Stimulated activated memory B cell treated with anti-CD40 and anti-IgM and Interleukin-4, amounts not matched to agents 10 μg/mL and 1 μg/mL and 100 μg/mL, for 72 hours (primary cell): Measurements from ENCODE around the gene ETV3L.

Experiments used
- ATAC-seq: fragments of 150-1000 bp; cut with Tn5 transposase; 2 replicates; pipeline ENCODE4 v1.10.0; 2021
- H3K27ac Mint-ChIP-seq: one replicate; pipeline ENCODE4 v1.8.0; 2022; ENCODE audit warnings: mild to moderate bottlenecking, mixed read lengths
- H3K27me3 Mint-ChIP-seq: one replicate; pipeline ENCODE4 v1.8.0; 2022; ENCODE audit warnings: mixed read lengths
- H3K36me3 Mint-ChIP-seq: one replicate; pipeline ENCODE4 v1.8.0; 2022; ENCODE audit warnings: mixed read lengths
- H3K4me1 Mint-ChIP-seq: one replicate; pipeline ENCODE4 v1.8.0; 2022; ENCODE audit warnings: mixed read lengths
- H3K4me3 Mint-ChIP-seq: one replicate; pipeline ENCODE4 v1.8.0; 2022; ENCODE audit warnings: mild to moderate bottlenecking, moderate library complexity, mixed read lengths
- H3K9me3 Mint-ChIP-seq: one replicate; pipeline ENCODE4 v1.8.0; 2022; ENCODE audit warnings: mixed read lengths

Gene ETV3L

GRCh38 chr1:157137046-157137407, 37.4 kb upstream of the ETV3L start:
- H3K9me3 Mint-ChIP-seq: no peaks in the 10 kb centered on the region
- H3K36me3 Mint-ChIP-seq: peaks cover 53% of the 10 kb centered on the region
- no peaks in the 10 kb centered on the region for H3K27me3 Mint-ChIP-seq
- H3K4me3 Mint-ChIP-seq: peak overlapping the region; percentile 96
- no peak for ATAC-seq
- H3K4me1 Mint-ChIP-seq: peaks cover 69% of the 10 kb centered on the region
- peak overlapping the region; percentile 94 for H3K27ac Mint-ChIP-seq

DNA sequence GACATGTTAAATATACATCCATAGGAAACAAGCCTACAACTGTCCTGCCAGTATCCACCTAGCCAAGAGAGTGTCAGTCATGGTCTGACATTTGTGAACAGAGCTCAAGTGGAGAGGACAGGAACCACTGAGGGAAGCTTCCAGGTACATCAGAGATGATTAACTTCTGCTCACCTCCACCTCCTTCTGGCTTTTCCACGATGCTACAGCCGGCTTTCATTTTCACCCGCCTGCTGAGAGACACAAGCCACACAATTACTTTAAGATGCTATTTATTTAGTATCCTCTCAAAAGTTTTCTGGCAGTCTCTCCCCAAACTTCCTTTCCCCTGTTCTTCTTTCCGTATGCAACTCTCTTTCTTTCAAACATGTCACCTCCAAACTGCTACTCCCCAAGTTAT, 36.5 kb upstream of the ETV3L start:
- Mint-ChIP-seq H3K36me3 (peaks cover 62% of the 10 kb centered on the region), H3K27me3 (no peaks in the 10 kb centered on the region), H3K27ac (peak overlapping the region; percentile 94), H3K4me1 (peaks cover 62% of the 10 kb centered on the region), H3K4me3 (peak overlapping the region; percentile 96), H3K9me3 (no peaks in the 10 kb centered on the region)
- no peak for ATAC-seq

- peaks cover 57% of the 10 kb centered on the region for H3K4me1 Mint-ChIP-seq
- H3K27ac Mint-ChIP-seq: peak overlapping the region; percentile 64
- H3K36me3 Mint-ChIP-seq: peaks cover 63% of the 10 kb centered on the region
- H3K9me3 Mint-ChIP-seq: no peaks in the 10 kb centered on the region
- ATAC-seq: no peak
- no peaks in the 10 kb centered on the region for H3K27me3 Mint-ChIP-seq
- peak overlapping the region; percentile 96 for H3K4me3 Mint-ChIP-seq
Measured at GRCh38 chr1:157135646-157136045, 36.0 kb upstream of the ETV3L start.

GRCh38 chr1:157135070-157135469, 35.5 kb upstream of the ETV3L start:
- peaks cover 63% of the 10 kb centered on the region for H3K36me3 Mint-ChIP-seq
- peaks cover 51% of the 10 kb centered on the region for H3K4me1 Mint-ChIP-seq
- no peak for ATAC-seq

DNA sequence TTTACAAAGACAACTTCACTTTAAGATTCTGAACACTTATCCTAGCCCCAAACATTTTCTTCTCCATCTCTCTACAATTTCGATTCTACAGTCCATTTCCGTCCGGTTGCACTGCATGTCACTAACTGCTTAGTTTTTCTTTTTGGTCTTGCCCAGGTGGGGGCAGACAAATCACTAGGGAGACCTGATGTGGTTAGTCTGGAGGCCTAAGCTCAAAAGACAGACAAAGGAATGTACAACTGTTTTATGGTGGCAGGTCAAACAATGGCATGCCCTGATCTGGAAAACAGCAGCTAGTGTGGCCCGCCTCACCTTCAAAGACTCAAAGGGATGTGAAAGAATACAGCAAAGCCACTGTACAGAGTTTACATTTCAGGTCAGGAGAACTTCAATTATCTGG, 34.8 kb upstream of the ETV3L start:
- ATAC-seq: no peak
- H3K27ac Mint-ChIP-seq: no peak overlapping the region
- peaks cover 48% of the 10 kb centered on the region for H3K4me1 Mint-ChIP-seq
- H3K4me3 Mint-ChIP-seq: no peak overlapping the region
- no peaks in the 10 kb centered on the region for H3K27me3 Mint-ChIP-seq
- no peaks in the 10 kb centered on the region for H3K9me3 Mint-ChIP-seq
- peaks cover 63% of the 10 kb centered on the region for H3K36me3 Mint-ChIP-seq

More at GRCh38 chr1:157135070-157135469, 35.5 kb upstream of the ETV3L start:
- Mint-ChIP-seq H3K27me3 (no peaks in the 10 kb centered on the region), H3K4me3 (peak overlapping the region; percentile 58), H3K27ac (peak overlapping the region; percentile 64), H3K9me3 (no peaks in the 10 kb centered on the region)

DNA sequence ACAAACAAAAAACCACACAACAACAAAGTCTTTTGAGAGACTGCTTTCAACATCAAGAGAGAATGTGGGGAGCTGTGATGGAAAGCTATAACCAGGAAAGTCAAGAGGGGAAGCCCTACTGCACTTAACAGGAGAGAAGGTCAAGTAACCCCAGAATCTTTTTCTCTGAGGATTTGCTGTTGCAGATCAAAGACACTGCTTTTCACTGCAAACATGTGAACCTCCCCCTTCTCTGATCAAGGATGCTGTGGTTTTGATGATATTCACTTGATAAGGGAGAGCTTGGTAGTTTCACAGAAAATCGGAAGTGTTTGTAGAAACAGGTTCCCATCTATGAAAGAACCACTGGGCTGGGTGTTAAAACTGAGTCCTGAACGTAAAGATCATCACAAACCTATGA, 33.8 kb upstream of the ETV3L start:
- H3K9me3 Mint-ChIP-seq: no peaks in the 10 kb centered on the region
- H3K27ac Mint-ChIP-seq: no peak overlapping the region
- H3K27me3 Mint-ChIP-seq: no peaks in the 10 kb centered on the region
- H3K36me3 Mint-ChIP-seq: peaks cover 63% of the 10 kb centered on the region
- H3K4me1 Mint-ChIP-seq: peaks cover 40% of the 10 kb centered on the region
- no peak for ATAC-seq
- no peak overlapping the region for H3K4me3 Mint-ChIP-seq

DNA sequence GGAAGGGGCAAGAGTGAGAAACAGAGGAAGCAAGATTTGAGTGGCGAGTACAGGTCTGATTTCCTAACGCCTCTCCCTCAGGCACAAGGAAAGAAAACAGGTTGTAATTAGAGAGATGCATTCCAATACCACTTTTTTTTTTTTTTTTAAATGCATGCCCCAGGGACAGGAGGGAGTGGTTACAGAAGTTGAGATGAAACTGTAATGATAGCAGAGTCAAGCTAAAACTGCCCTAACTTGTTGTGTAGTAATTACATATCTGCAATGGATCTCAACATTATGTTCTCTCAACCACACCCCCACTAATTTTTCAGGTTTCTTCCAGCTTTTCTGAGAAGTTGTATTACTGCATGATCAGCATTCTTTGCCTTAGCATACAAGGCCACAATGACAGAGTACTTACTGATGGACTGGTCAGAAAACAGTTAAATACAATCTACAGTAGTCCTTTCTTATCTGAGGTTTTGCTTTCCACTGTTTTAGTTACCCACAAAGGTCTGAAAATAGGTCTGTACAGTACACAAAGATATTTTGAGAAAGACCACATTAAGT, 33.1 kb upstream of the ETV3L start:
- Mint-ChIP-seq H3K4me3 (no peak overlapping the region), H3K9me3 (no peaks in the 10 kb centered on the region), H3K27me3 (no peaks in the 10 kb centered on the region), H3K36me3 (peaks cover 69% of the 10 kb centered on the region), H3K27ac (no peak overlapping the region), H3K4me1 (peaks cover 37% of the 10 kb centered on the region)
- no peak for ATAC-seq

DNA sequence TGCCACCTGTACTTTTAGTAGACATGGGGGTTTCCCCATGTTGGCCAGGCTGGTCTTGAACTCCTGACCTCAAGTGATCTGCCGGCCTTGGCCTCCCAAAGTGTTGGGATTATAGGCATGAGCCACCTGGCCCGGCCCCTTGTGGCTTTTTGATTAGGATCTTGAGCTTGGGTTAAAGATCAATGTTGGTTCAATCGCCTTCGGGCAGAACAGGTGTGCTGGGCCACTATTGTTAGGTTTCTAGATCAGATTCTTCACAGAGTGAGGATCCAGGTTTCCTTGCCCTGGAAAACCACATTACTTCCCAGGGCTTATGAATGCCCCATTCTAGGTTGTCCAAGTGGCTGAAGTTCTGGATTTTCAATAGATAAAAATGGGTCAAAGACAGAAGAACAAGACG, 32.5 kb upstream of the ETV3L start:
- Mint-ChIP-seq H3K4me1 (peaks cover 31% of the 10 kb centered on the region), H3K27ac (no peak overlapping the region), H3K4me3 (no peak overlapping the region), H3K27me3 (no peaks in the 10 kb centered on the region), H3K36me3 (peaks cover 64% of the 10 kb centered on the region), H3K9me3 (no peaks in the 10 kb centered on the region)
- no peak for ATAC-seq

DNA sequence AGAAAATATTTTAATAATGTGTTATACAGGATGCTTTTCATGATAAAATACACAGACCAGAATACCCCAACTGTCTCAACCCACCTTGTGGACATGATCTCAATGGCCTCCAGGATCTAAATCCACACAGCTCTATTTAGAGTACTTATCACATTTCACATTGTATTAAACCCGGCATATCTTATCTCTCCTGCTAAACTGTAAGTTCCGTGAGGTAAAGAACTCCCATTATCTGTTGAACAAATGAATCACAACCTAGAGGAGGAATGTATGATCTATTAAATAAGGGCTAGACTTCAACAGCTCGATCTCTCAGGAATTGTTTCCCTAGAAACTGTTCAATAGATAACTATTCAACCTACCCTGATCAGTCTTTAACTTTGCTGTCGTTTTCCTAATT, 31.7 kb upstream of the ETV3L start:
- no peaks in the 10 kb centered on the region for H3K9me3 Mint-ChIP-seq
- no peaks in the 10 kb centered on the region for H3K27me3 Mint-ChIP-seq
- H3K36me3 Mint-ChIP-seq: peaks cover 67% of the 10 kb centered on the region
- H3K4me3 Mint-ChIP-seq: no peak overlapping the region
- H3K27ac Mint-ChIP-seq: no peak overlapping the region
- peaks cover 24% of the 10 kb centered on the region for H3K4me1 Mint-ChIP-seq
- ATAC-seq: no peak

GRCh38 chr1:157124855-157125254, 25.2 kb upstream of the ETV3L start:
- H3K4me3 Mint-ChIP-seq: no peak overlapping the region
- peaks cover 21% of the 10 kb centered on the region for H3K4me1 Mint-ChIP-seq
- H3K27me3 Mint-ChIP-seq: no peaks in the 10 kb centered on the region
- no peak for ATAC-seq
- no peaks in the 10 kb centered on the region for H3K9me3 Mint-ChIP-seq
- no peak overlapping the region for H3K27ac Mint-ChIP-seq
- H3K36me3 Mint-ChIP-seq: peaks cover 65% of the 10 kb centered on the region

DNA sequence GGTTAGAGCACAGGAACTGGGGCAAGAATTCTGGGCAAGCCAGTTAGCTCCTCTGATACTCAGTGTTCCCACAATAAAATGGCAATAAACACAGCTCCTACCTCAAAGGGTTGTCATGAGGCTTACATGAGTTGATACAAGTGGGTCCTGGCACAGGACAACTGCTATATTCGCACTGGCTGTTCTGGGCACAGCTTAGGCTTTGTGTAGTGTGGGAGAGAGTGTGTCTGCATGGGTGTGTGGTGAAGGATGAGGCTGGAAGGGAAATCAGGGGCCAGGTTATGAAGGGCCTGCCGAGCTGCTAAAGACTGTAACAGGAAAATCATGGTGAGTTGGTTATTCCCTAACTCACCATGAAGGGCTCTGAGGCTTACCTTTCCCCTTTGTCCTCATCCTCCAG, 19.8 kb upstream of the ETV3L start:
- Mint-ChIP-seq H3K4me1 (peaks cover 33% of the 10 kb centered on the region), H3K9me3 (no peaks in the 10 kb centered on the region), H3K36me3 (peaks cover 30% of the 10 kb centered on the region), H3K27ac (no peak overlapping the region), H3K4me3 (no peak overlapping the region), H3K27me3 (no peaks in the 10 kb centered on the region)
- ATAC-seq: no peak

DNA sequence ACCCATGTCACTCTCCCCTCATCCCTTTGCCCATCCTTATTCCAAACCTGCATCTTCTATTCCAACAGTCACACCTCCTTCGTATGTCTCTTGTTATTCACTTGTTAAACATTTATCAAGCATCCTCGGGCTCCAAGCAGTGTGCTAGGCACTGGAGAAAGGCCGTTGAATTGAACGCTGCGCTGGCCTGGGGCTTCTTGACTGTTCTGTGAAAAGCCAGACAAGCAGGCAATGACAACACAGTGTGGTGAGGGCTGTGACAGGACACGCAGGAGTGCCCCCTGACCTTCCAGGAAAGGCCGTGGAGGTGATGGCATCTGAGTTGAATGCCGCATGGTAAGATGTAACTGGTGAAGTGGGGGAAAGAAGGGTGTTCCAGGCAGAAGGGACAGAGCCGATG, 19.4 kb upstream of the ETV3L start:
- peaks cover 25% of the 10 kb centered on the region for H3K36me3 Mint-ChIP-seq
- no peaks in the 10 kb centered on the region for H3K9me3 Mint-ChIP-seq
- no peaks in the 10 kb centered on the region for H3K27me3 Mint-ChIP-seq
- H3K27ac Mint-ChIP-seq: no peak overlapping the region
- H3K4me3 Mint-ChIP-seq: no peak overlapping the region
- H3K4me1 Mint-ChIP-seq: peaks cover 28% of the 10 kb centered on the region
- ATAC-seq: no peak

GRCh38 chr1:157117527-157118057, 18.0 kb upstream of the ETV3L start:
- peaks cover 11% of the 10 kb centered on the region for H3K36me3 Mint-ChIP-seq
- peaks cover 24% of the 10 kb centered on the region for H3K4me1 Mint-ChIP-seq
- peak; percentile 81 for ATAC-seq
- H3K4me3 Mint-ChIP-seq: no peak overlapping the region
- H3K9me3 Mint-ChIP-seq: no peaks in the 10 kb centered on the region
- peaks cover 7% of the 10 kb centered on the region for H3K27me3 Mint-ChIP-seq
- H3K27ac Mint-ChIP-seq: peak overlapping the region; percentile 51

GRCh38 chr1:157116737-157117103, 17.1 kb upstream of the ETV3L start:
- no peaks in the 10 kb centered on the region for H3K9me3 Mint-ChIP-seq
- H3K4me3 Mint-ChIP-seq: no peak overlapping the region
- peak overlapping the region; percentile 51 for H3K27ac Mint-ChIP-seq
- H3K27me3 Mint-ChIP-seq: peaks cover 16% of the 10 kb centered on the region
- peaks cover 26% of the 10 kb centered on the region for H3K4me1 Mint-ChIP-seq
- H3K36me3 Mint-ChIP-seq: peaks cover 9% of the 10 kb centered on the region
- ATAC-seq: no peak

DNA sequence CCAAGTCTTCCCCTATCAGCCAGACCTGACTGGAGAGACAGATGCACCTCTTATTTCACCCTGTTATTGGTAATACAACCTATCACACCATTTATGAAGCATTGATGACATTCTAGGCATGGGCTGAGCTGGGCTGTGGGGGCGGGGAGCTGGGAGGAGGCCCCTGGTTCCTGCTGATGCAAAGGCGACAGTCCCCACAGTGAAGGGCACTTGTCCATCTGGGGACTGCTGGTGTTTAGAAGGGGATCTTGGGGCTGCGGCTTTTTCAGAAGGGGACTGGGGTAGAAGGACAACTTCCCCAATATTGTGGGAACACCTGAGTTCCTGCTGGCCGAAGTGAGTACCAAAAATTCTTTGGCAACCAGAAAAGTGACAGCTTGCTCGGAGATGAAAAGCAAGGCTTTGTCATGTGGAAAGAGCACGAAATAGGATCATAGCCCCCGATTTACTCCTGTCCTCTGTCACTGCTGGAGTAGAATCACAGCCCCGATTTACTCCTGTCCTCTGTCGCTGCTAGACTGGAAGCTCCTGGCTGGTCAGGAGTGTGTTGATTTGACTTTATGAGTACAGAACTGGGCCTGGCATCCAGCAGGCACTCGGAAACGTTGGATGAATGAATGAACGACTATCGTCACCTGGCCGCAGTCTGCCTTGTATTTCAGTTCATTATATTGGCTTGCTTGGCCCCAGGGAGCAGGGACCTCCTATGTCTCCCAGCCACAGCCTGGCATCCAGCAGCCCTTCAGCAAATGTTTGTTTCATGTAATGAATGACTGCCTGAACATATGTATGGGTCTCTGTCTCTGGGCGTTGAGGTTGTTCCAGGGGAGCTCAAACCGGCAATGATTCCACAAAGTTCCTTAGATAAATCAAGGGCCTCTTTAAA, 16.5 kb upstream of the ETV3L start:
- ATAC-seq: no peak
- H3K36me3 Mint-ChIP-seq: peaks cover 9% of the 10 kb centered on the region
- peaks cover 22% of the 10 kb centered on the region for H3K27me3 Mint-ChIP-seq
- peak overlapping the region; percentile 40 for H3K27ac Mint-ChIP-seq
- H3K4me1 Mint-ChIP-seq: peaks cover 26% of the 10 kb centered on the region
- no peaks in the 10 kb centered on the region for H3K9me3 Mint-ChIP-seq
- no peak overlapping the region for H3K4me3 Mint-ChIP-seq

- no peak for ATAC-seq
- H3K36me3 Mint-ChIP-seq: peaks cover 6% of the 10 kb centered on the region
- H3K9me3 Mint-ChIP-seq: no peaks in the 10 kb centered on the region
- no peak overlapping the region for H3K4me3 Mint-ChIP-seq
- H3K4me1 Mint-ChIP-seq: peaks cover 26% of the 10 kb centered on the region
- H3K27me3 Mint-ChIP-seq: peaks cover 25% of the 10 kb centered on the region
- H3K27ac Mint-ChIP-seq: peak overlapping the region; percentile 40
Measured at GRCh38 chr1:157115429-157115838, 15.8 kb upstream of the ETV3L start.
